Subcutaneous preadipocyte (primary cell): ENCODE data around the gene TMEM191B. TPM values are rescaled to one million over a fixed set of nuclear protein-coding genes. Genes with fewer than 3 reads are reported as not detected.

ENCODE experiments used
- total RNA-seq: library from RNA; depleted of rRNA; stranded (reverse); fragments of >200 nt; gene quantifications from 2 replicates; pipeline ENCODE4 v1.2.3, GENCODE V29; 2012

Gene TMEM191B
- 0.39 and 1.5 TPM in 2 replicates for total RNA-seq

DNA sequence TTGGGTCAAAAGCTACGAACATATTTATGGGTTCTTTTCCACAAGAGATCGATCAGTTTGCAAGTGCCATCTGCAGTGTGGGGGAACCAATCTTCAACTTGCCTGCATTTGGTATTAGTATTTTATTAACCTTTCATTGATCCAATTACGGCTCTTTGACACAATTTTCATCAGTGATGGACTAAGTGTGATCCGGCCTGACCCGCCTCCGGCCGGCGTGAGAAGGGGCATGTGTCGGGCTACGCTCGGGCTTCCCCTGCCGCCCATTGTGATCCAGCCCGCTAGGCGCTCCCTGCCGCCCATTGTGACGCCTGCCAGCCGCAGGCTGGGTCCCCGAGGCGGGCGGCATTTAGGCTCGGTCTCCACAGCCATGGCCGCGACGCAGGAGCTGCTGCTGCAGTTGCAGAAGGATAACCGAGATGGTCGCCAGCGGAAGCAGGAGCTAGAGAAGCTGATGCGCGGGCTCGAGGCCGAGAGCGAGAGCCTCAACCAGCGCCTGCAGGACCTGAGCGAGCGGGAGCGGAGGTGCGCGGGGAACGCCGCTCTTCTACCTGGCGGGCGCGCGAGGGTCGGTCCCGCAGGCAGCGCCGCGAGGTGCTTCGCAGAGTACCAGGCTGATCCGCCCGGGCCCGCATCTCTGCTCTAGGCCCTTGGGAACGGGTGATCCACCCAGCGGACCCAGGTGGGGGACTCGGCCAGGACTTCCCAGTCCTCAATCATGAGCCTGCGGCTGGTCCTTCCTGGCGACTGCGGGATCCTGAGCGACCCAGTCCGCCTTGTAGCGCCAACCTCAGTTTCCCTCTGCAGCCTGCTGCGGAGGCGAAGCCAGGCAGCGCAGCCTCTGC lies at the start of gene TMEM191B:
TMEM191B (plus strand) TSS at position 51 of the 845 bp plus-strand sequence; CDS start at position 230, 179 bp downstream.

DNA sequence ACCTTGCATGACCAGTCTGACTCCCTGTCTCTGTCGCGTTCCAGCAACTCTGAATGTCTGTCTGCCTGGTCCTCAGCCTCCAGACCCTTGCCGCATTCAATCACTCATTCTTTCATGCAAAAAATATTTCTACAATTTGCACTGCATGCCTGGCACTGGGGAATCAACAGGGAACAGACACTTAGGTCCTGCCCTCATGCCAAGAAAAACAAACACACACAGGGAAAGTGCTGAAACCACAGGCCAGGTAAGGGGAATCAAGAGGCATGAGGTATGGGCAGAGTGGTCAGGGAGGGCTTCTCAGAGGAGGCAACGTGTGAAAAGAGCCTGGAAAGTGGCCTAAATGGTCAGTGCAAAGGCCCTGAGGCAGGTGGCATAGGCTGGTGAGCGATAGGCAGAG lies 9.5 kb upstream of the TMEM191B start, which contains the start of gene GGTLC3:
GGTLC3 (minus strand) TSS at position 101 of the 400 bp plus-strand sequence. CDS start 264 bp downstream, outside the sequence.

Other genes starting within 250 kb of the TMEM191B start
- gene GGTLC3, start 9.6 kb upstream of the TMEM191B start, total RNA-seq: not detected in 2 replicates
- gene RIMBP3, start 84.1 kb downstream of the TMEM191B start, total RNA-seq: 0.73 and 0.78 TPM in 2 replicates